HEK293 (cell line): ENCODE data around the gene MADD.

ENCODE experiments used
- CTCF ChIP-seq: fragments of 450-650 bp; formaldehyde crosslinking; IDR thresholded peaks from 2 replicates; pipeline ENCODE4 v1.5.1; 2016; ENCODE audit warnings: missing biosample characterization, missing genetic modification characterization
- HOXC10 ChIP-seq: sonication (generic); formaldehyde crosslinking; IDR thresholded peaks from 2 replicates; pipeline ENCODE4 v1.8.1; 2023; ENCODE audit warnings: mild to moderate bottlenecking, missing genetic modification reagents
- MEIS1 ChIP-seq: sonication (generic); formaldehyde crosslinking; IDR thresholded peaks from 2 replicates; pipeline ENCODE4 v1.8.1; 2022; ENCODE audit warnings: missing genetic modification reagents, mild to moderate bottlenecking, borderline replicate concordance
- SETDB1 ChIP-seq: IDR thresholded peaks from one replicate; pipeline ENCODE4 v1.6.1; 2017; ENCODE audit warnings: mild to moderate bottlenecking, low read length, moderate library complexity, mixed read lengths; ENCODE audit not compliant: insufficient read length
- ZBTB49 ChIP-seq: fragments of 450-650 bp; formaldehyde crosslinking; IDR thresholded peaks from 2 replicates; pipeline ENCODE4 v1.5.1; 2016; ENCODE audit warnings: missing biosample characterization, missing genetic modification characterization, low read depth
- ZNF350 ChIP-seq: fragments of 450-650 bp; formaldehyde crosslinking; IDR thresholded peaks from 2 replicates; pipeline ENCODE4 v1.5.0; 2017; ENCODE audit warnings: missing biosample characterization, mild to moderate bottlenecking, missing genetic modification characterization

- TF ChIP-seq CTCF (tag by site-specific recombination) (no peak), ZBTB49 (tag by site-specific recombination) (no peak), SETDB1 (no peak), MEIS1 (CRISPR knock-in tag) (no peak), HOXC10 (no peak), ZNF350 (no peak)
These were observed 15.5 kb upstream of the MADD start for GRCh38 chr11:47254386-47254785.
